HEK293 (cell line): ENCODE results near the gene TPD52L1.

Source experiments
- SP2 ChIP-seq: fragments of 450-650 bp; formaldehyde crosslinking; IDR thresholded peaks from 2 replicates; pipeline ENCODE4 v1.5.1; 2016; ENCODE audit warnings: missing biosample characterization, missing genetic modification characterization
- ZBTB1 ChIP-seq: fragments of 450-650 bp; formaldehyde crosslinking; IDR thresholded peaks from 2 replicates; pipeline ENCODE4 v1.5.1; 2016; ENCODE audit warnings: missing biosample characterization, missing genetic modification characterization
- ZBTB7A ChIP-seq: fragments of 450-650 bp; formaldehyde crosslinking; IDR thresholded peaks from 2 replicates; pipeline ENCODE4 v1.5.1; 2016; ENCODE audit warnings: low read depth, missing biosample characterization, missing genetic modification characterization
- ZBTB8A ChIP-seq: fragments of 450-650 bp; formaldehyde crosslinking; IDR thresholded peaks from 2 replicates; pipeline ENCODE4 v1.5.1; 2016; ENCODE audit warnings: missing biosample characterization, missing genetic modification characterization
- TF ChIP-seq, protein P1 (sequence below): fragments of 450-650 bp; formaldehyde crosslinking; IDR thresholded peaks from 2 replicates; pipeline ENCODE4 v1.5.1; 2016; ENCODE audit warnings: missing biosample characterization, missing genetic modification characterization
- TF ChIP-seq, protein P2 (sequence below): fragments of 450-650 bp; IDR thresholded peaks from 2 replicates; pipeline ENCODE4 v1.5.1; 2018; ENCODE audit warnings: missing biosample characterization, missing genetic modification characterization

DNA sequence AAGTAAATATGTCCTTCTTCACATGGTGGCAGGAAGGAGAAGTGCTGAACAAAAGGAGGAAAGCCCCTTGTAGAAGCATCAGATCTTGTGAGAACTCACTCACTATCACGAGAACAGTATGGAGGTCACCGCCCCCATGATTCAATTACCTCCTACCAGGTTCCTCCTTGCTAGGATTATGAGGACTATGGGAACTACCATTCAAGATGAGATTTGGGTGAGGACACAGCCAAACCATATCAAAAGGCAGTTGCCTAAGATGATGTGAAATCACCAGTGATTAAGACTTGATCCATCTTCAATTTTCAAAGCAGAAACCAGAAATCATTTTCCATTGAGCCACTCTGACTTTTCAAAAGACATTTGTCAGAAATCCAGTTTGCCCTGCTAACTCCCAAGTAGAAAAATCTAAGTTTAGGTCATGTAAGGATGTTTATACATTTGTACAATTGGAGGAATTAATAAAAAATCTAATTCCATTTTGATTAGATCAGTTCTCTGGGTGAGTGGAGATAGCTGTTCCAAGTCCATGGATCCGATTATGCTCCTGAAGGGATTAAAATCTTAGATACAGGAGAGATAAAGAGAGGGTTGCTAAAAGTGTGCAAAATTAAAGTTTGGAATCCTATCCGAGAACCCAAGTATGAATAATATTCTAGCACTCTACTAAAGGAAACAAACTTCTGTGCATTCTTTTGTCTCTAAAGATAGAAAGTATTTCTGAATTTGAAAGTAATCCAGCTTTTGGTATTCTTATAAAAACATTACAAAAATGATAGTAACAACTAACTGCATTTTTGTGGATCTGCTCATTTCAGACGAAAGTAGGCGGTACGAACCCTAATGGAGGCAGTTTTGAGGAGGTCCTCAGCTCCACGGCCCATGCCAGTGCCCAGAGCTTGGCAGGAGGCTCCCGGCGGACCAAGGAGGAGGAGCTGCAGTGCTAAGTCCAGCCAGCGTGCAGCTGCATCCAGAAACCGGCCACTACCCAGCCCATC, 108.7 kb downstream of the TPD52L1 start:
- TF ChIP-seq ZBTB1 (tag by site-specific recombination): no peak
- no peak for TF ChIP-seq ZBTB8A (tag by site-specific recombination)
- TF ChIP-seq SP2 (tag by site-specific recombination): no peak
- TF ChIP-seq, protein P1, sequence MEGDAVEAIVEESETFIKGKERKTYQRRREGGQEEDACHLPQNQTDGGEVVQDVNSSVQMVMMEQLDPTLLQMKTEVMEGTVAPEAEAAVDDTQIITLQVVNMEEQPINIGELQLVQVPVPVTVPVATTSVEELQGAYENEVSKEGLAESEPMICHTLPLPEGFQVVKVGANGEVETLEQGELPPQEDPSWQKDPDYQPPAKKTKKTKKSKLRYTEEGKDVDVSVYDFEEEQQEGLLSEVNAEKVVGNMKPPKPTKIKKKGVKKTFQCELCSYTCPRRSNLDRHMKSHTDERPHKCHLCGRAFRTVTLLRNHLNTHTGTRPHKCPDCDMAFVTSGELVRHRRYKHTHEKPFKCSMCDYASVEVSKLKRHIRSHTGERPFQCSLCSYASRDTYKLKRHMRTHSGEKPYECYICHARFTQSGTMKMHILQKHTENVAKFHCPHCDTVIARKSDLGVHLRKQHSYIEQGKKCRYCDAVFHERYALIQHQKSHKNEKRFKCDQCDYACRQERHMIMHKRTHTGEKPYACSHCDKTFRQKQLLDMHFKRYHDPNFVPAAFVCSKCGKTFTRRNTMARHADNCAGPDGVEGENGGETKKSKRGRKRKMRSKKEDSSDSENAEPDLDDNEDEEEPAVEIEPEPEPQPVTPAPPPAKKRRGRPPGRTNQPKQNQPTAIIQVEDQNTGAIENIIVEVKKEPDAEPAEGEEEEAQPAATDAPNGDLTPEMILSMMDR (tag by site-specific recombination): no peak
- no peak for TF ChIP-seq ZBTB7A (tag by site-specific recombination)
- TF ChIP-seq, protein P2, sequence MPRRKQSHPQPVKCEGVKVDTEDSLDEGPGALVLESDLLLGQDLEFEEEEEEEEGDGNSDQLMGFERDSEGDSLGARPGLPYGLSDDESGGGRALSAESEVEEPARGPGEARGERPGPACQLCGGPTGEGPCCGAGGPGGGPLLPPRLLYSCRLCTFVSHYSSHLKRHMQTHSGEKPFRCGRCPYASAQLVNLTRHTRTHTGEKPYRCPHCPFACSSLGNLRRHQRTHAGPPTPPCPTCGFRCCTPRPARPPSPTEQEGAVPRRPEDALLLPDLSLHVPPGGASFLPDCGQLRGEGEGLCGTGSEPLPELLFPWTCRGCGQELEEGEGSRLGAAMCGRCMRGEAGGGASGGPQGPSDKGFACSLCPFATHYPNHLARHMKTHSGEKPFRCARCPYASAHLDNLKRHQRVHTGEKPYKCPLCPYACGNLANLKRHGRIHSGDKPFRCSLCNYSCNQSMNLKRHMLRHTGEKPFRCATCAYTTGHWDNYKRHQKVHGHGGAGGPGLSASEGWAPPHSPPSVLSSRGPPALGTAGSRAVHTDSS (tag by site-specific recombination): no peak
